Mesodermal cell (in vitro differentiated cells): Measurements from ENCODE around the gene GALNT14.

Source experiments
- H3K27ac ChIP-seq: 2 replicates; pipeline ENCODE4 v1.7.0; 2013; ENCODE audit warnings: mild to moderate bottlenecking, low read depth, low read length, moderate library complexity; ENCODE audit not compliant: severe bottlenecking
- H3K36me3 ChIP-seq: 2 replicates; pipeline ENCODE4 v1.7.1; 2013; ENCODE audit warnings: mild to moderate bottlenecking, low read length, moderate library complexity; ENCODE audit not compliant: control insufficient read depth, insufficient read depth
- H3K4me1 ChIP-seq: one replicate; pipeline ENCODE4 v1.7.1; 2013; ENCODE audit warnings: mild to moderate bottlenecking, low read length; ENCODE audit not compliant: insufficient read depth, control insufficient read depth, poor library complexity, severe bottlenecking
- H3K4me3 ChIP-seq: 2 replicates; pipeline ENCODE4 v1.7.0; 2013; ENCODE audit warnings: low read length, control low read depth, mild to moderate bottlenecking; ENCODE audit not compliant: insufficient read depth, poor library complexity, severe bottlenecking; ENCODE audit errors: extremely low read depth
- H3K9me3 ChIP-seq: 2 replicates; pipeline ENCODE4 v1.7.1; 2013; ENCODE audit warnings: mild to moderate bottlenecking, low read length, moderate library complexity; ENCODE audit not compliant: control insufficient read depth
- WGBS, 2 experiments: methylation state at CpG; one replicate each; pipeline ENCODE4 v1.1.5; 2013; ENCODE audit warnings: missing lambda C conversion rate in 2 of 2; ENCODE audit not compliant: insufficient coverage in 2 of 2; 5-methylcytosine and 5-hydroxymethylcytosine counted together

Gene GALNT14

DNA sequence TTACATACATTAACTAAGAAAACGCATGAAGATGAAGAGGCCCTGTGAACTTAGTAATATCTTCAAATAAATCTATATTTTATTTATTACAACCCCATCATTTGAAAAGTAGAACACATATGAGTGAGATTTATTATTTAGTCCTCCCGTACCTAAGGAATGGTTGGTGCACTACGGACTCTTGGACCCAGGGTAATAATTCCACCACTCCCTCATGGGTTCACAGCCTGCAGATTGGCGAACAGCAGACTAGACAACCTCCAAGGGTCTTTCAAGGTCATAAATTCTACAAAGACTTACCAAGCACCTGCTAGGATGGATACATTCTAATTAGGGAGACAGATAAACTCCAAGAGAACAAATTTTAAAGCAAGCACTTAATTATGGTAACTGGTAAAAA, 51.6 kb downstream of the GALNT14 start:
- 100% methylated on average over 2 of the region's 4 CpGs; no CpG with 5 or more reads in 1 of the 2 experiments for WGBS, 2 experiments
- H3K4me1 ChIP-seq, result no peaks in the 10 kb centered on the region
- H3K27ac ChIP-seq, result no peak overlapping the region
- no peaks in the 10 kb centered on the region for H3K9me3 ChIP-seq
- H3K4me3 ChIP-seq, result no peak overlapping the region
- H3K36me3 ChIP-seq, result no peaks in the 10 kb centered on the region

DNA sequence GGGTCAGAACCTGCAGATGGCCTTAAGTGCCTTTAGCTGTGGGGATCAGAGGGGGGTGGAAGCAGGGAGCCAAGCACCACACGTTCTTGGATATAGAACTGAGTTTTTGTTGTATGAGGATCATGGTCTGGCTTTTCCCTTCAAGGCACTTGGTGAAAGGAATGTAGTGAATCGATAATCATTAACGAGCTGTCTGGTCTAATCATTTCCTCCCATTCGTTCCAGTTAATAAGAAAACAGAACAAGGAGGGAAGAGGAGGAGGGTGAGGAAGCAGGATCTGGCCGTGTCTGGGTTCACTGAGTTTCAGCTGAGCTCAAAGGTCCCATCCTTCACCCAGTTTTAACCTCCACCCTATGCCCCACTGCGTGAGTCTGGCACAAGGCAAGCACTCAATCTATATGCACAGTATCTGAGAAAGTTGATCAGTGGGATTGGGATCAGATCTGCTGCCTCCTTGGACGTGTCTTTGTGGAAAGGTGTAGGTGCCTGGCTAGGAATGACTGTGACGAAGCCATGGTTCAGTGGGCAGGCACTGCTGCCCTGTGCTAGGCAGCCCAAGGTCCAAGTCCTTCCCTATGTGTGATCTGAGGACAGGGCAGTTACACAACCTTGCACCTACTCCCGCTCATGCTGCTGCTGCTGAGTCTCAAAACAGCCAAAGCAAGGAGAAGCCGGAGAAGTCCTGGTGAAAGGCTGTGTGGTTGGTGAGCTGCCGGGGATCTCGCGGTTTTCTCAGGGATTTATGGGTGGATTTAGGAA, 54.8 kb downstream of the GALNT14 start:
- WGBS, 2 experiments, result 86 to 95% methylated on average over 5 to 7 of the region's 13 CpGs
- no peak overlapping the region for H3K4me3 ChIP-seq
- H3K36me3 ChIP-seq, result no peaks in the 10 kb centered on the region
- H3K9me3 ChIP-seq, result no peaks in the 10 kb centered on the region
- H3K4me1 ChIP-seq, result no peaks in the 10 kb centered on the region
- no peak overlapping the region for H3K27ac ChIP-seq

DNA sequence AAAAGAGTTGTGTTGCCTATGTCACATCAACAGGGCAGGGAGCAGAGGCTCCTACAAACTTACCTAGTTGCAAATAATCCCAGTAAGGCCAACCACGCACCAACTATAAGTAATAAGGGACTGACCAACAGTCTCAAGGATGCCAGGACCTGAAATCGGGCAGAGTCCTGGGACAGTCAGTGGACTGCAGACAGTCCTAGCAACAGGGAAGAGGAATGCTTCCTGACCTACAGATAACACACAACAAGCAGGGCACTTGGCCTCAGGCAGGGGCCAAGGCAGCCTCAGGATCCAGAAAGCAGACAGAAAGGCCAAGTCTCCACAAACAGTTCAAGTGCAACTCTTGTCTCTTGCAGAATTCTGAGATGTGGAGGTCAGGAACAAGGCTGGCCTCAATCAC, 56.2 kb downstream of the GALNT14 start:
- H3K27ac ChIP-seq, result no peak overlapping the region
- H3K4me1 ChIP-seq, result no peaks in the 10 kb centered on the region
- H3K9me3 ChIP-seq, result no peaks in the 10 kb centered on the region
- no peaks in the 10 kb centered on the region for H3K36me3 ChIP-seq
- no peak overlapping the region for H3K4me3 ChIP-seq
- 89 to 90% methylated on average over 2 of the region's 2 CpGs for WGBS, 2 experiments

DNA sequence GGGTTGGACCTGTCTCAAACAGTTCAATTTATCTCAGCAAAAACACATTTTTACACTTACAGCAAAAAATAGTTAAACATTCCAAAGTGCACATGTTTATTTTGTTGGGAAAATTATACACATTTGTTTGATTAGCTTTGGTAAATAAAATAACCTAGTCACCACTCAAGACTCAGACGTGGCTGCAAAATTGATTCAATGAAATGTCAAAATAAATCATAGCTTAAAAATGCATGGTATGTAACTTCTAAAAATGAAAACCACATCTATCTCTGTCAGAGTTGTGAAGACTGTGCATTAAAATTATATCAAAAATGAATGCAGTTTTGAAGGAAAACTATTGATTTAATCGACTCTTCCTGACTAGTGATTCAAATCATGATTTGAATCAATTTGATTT, 56.7 kb downstream of the GALNT14 start:
- Histone ChIP-seq H3K27ac (no peak overlapping the region), H3K4me3 (no peak overlapping the region), H3K9me3 (no peaks in the 10 kb centered on the region), H3K36me3 (no peaks in the 10 kb centered on the region), H3K4me1 (no peaks in the 10 kb centered on the region)
- no CpG with 5 or more reads among the region's 2 CpGs for WGBS, 2 experiments

DNA sequence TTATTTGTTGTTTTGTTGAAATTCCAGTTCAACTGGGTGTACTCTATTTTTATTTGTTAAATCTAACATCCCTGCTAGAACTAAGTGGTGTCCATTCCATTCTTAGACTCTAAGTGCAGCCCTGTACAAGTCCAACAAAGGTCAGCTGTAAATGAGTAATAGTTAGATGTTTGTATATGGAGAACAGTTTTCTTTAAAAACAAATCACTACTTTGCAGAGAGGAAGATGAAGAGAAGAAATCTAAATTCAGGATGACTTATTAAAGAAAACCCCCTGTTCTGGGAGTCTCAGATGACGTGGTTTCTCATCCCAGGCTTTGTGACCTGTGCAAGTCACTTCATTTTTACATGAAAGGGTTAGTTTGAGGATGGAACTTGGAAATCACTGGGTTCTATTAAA, 57.9 kb downstream of the GALNT14 start:
- Histone ChIP-seq H3K36me3 (no peaks in the 10 kb centered on the region), H3K27ac (no peak overlapping the region), H3K4me3 (no peak overlapping the region), H3K9me3 (no peaks in the 10 kb centered on the region), H3K4me1 (no peaks in the 10 kb centered on the region)
- 86 to 100% methylated on average over 1 of the region's 1 CpG for WGBS, 2 experiments

DNA sequence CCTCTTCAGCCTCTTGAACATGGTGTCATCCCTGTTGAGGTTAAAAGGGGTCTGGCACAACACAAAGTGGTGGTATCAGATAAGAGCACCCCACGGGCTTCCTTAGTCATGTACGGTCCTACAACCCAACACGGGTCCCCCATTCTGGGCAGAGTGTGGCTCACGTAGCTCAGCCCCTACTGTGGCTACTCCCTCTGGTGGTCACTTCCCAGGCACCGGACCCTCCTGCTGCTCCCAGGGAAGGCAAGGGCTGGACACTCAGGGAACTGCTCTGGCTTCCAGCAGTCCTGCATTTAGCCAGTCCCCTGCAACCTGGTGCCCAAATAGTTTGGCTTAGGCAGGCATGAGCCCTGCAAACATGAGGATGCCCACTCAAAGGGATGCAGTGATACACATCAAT, 58.6 kb downstream of the GALNT14 start:
- 47 to 62% methylated on average over 2 to 5 of the region's 5 CpGs for WGBS, 2 experiments
- no peaks in the 10 kb centered on the region for H3K4me1 ChIP-seq
- H3K4me3 ChIP-seq, result no peak overlapping the region
- no peak overlapping the region for H3K27ac ChIP-seq
- H3K36me3 ChIP-seq, result no peaks in the 10 kb centered on the region
- H3K9me3 ChIP-seq, result no peaks in the 10 kb centered on the region

DNA sequence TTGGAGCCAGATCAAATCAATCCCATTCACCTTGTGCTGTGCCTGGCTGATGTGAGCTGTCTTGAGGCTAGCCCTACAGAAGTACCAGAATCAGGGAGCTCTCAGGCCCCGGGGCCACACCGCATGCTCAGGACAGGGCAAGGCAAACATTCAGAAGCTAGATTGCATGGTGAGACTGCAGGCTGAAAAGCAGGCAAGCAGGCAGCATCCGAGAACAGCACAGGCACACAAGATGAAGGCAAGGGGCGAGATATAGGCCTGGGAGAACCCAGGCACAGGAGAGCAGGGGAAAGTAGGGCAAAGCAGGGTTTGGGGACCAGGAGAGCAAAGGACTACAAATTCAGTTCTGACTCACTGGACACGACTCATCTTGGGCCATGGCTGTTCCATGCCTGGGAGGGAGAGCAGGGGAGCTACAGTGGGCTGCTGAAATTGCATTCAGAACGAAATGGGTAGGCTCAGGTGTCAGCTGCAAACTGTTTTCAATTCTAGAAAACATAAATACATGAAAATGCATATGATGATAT, 59.6 kb downstream of the GALNT14 start:
- H3K27ac ChIP-seq, result no peak overlapping the region
- WGBS, 2 experiments, result 83 to 92% methylated on average over 5 of the region's 6 CpGs
- no peaks in the 10 kb centered on the region for H3K9me3 ChIP-seq
- no peak overlapping the region for H3K4me3 ChIP-seq
- H3K4me1 ChIP-seq, result no peaks in the 10 kb centered on the region
- no peaks in the 10 kb centered on the region for H3K36me3 ChIP-seq

DNA sequence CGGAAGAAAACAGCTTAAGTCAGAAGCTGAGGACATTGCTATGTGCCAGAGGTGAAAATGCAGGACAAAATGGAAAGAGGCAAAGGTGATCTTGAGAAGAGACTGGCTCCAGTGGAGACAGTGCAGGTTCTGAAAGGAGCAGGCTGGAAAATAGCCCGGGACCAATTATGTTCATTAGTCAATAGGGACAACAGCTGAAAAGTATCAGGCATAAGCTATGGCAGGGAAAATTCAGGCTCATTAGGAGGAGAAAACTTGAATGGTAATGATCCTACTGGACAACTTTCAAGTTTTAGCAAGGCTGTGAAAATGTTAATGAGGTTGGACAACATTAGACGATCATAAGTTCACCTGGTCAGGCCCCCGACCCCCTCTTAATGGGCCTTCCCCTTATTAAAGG, 60.2 kb downstream of the GALNT14 start:
- Histone ChIP-seq H3K9me3 (no peaks in the 10 kb centered on the region), H3K4me1 (no peaks in the 10 kb centered on the region), H3K36me3 (no peaks in the 10 kb centered on the region), H3K27ac (no peak overlapping the region), H3K4me3 (no peak overlapping the region)
- WGBS, 2 experiments, result 86 to 93% methylated on average over 2 of the region's 4 CpGs

DNA sequence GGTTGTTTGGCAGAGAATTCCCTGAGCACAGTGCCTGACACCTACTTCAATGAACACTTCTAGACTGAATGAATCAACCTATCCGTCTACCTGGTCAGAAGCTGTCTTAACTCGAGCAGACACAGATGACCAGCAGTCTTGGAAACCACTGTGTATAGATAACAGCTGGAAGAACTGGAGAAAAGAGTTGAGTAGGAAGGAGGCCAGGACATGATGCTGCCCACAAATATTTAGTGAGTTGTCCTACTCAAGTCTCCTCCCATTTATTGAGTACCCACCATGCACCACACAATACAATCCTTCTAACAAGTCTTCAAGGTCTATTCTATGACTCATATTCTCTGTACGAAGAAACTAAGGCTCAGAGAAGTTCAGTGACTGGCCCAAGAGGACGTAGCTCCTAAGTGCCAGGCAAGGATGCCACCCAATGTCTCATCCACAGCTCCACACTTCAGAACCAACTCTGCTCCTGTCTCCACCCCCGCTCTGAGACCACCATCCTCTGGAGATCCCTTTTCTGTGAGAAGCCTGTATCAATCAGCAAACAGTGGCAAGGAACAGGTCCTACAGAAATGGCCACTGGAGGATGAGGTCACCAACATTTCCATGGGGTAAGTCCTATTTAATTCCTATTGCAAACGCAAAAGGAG, 62.2 kb downstream of the GALNT14 start:
- Histone ChIP-seq H3K4me1 (no peaks in the 10 kb centered on the region), H3K27ac (no peak overlapping the region), H3K4me3 (no peak overlapping the region), H3K9me3 (no peaks in the 10 kb centered on the region), H3K36me3 (no peaks in the 10 kb centered on the region)
- WGBS, 2 experiments, result 85 to 97% methylated on average over 3 to 5 of the region's 6 CpGs

DNA sequence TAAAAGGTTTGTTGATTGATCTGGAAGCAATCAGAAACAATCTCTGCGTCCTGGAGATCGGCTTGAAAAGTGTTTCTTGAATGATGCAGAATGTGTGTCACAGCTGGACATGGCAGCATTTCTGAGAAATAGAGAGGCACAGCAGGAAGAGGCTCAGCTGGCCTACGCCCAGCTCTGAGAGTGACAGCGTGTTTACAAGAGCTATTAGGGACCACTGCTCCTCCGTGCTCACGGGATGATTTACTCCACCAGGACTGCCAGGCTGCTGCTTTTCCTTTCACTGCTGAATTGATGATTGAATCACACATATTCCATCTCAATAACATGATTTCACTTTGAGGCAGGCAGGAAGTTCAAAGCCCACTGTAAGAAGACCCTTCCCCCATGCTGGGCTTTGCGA, 62.8 kb downstream of the GALNT14 start:
- Histone ChIP-seq H3K36me3 (no peaks in the 10 kb centered on the region), H3K4me3 (no peak overlapping the region), H3K4me1 (peaks cover 4% of the 10 kb centered on the region), H3K9me3 (no peaks in the 10 kb centered on the region), H3K27ac (no peak overlapping the region)
- whole genome bisulfite sequencing, 2 experiments, result 71 to 73% methylated on average over 6 to 7 of the region's 7 CpGs

DNA sequence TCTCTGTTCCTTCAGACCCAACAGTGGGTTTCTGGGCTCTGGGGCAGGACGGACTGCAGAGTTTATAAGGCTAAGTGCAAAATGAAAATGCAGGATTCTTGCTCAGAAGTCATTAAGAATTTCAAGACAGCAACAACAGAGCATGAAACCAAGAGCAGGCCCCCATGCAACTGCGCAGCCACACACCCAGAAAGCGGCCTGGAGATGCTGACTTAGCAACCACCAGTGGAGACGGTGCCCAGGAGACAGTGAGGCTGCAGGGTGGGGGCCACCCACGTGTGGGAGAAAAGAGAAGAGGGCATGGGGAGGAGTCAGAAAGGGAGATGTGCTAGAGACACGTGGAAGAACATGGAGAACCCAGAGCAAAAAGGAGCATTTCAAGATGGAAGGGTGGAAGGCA, 66.5 kb downstream of the GALNT14 start:
- Histone ChIP-seq H3K27ac (no peak overlapping the region), H3K4me3 (no peak overlapping the region), H3K36me3 (no peaks in the 10 kb centered on the region), H3K9me3 (no peaks in the 10 kb centered on the region), H3K4me1 (peaks cover 4% of the 10 kb centered on the region)
- WGBS, 2 experiments, result 80 to 88% methylated on average over 5 of the region's 6 CpGs
